GM23248 (cell line): ENCODE results near the gene NTNG2. TPM values are rescaled to one million over a fixed set of nuclear protein-coding genes. Genes with fewer than 3 reads are reported as not detected.

Source experiments
- DNase-seq: peaks from one replicate; pipeline ENCODE4 v3.0.0-alpha.2; 2015
- H2AFZ ChIP-seq: fragments of 200-600 bp; sonication (generic); 2 replicates; pipeline ENCODE4 v1.6.1; 2016; ENCODE audit warnings: antibody characterized with exemption
- H3F3A ChIP-seq: fragments of 200-600 bp; sonication (generic); 2 replicates; pipeline ENCODE4 v1.6.1; 2016; ENCODE audit warnings: mild to moderate bottlenecking, antibody characterized with exemption, mixed run types; ENCODE audit not compliant: insufficient read depth
- H3K27ac ChIP-seq: fragments of 200-600 bp; sonication (generic); 2 replicates; pipeline ENCODE4 v1.5.1; 2016; ENCODE audit warnings: mild to moderate bottlenecking
- H3K27me3 ChIP-seq: fragments of 200-600 bp; sonication (generic); replicated peaks from 2 replicates; pipeline ENCODE4 v1.6.1; 2016; ENCODE audit warnings: mild to moderate bottlenecking; ENCODE audit not compliant: insufficient read depth
- H3K36me3 ChIP-seq: fragments of 200-600 bp; sonication (generic); 2 replicates; pipeline ENCODE4 v1.6.1; 2016; ENCODE audit warnings: low read depth, mild to moderate bottlenecking
- H3K4me1 ChIP-seq: fragments of 200-600 bp; sonication (generic); 2 replicates; pipeline ENCODE4 v1.6.1; 2016; ENCODE audit warnings: mild to moderate bottlenecking; ENCODE audit not compliant: insufficient read depth
- H3K4me2 ChIP-seq: fragments of 200-600 bp; sonication (generic); one replicate; pipeline ENCODE4 v1.6.1; 2016; ENCODE audit warnings: mild to moderate bottlenecking; ENCODE audit not compliant: unreplicated experiment
- H3K4me3 ChIP-seq: fragments of 200-600 bp; sonication (generic); 2 replicates; pipeline ENCODE4 v1.5.1; 2016; ENCODE audit warnings: mild to moderate bottlenecking
- H3K79me2 ChIP-seq: fragments of 200-600 bp; sonication (generic); 2 replicates; pipeline ENCODE4 v1.6.1; 2016; ENCODE audit warnings: mild to moderate bottlenecking; ENCODE audit not compliant: insufficient read depth
- H3K9ac ChIP-seq: fragments of 200-600 bp; sonication (generic); 2 replicates; pipeline ENCODE4 v1.6.1; 2016; ENCODE audit warnings: mild to moderate bottlenecking
- H3K9me2 ChIP-seq: fragments of 200-600 bp; sonication (generic); 2 replicates; pipeline ENCODE4 v1.6.1; 2016; ENCODE audit warnings: mixed run types, mild to moderate bottlenecking, moderate library complexity; ENCODE audit not compliant: insufficient read depth
- H3K9me3 ChIP-seq: fragments of 200-600 bp; sonication (generic); one replicate; pipeline ENCODE4 v1.6.1; 2017; ENCODE audit warnings: low read depth
- H4K20me1 ChIP-seq: fragments of 200-600 bp; sonication (generic); 2 replicates; pipeline ENCODE4 v1.6.0; 2016; ENCODE audit not compliant: insufficient read depth
- EZH2 ChIP-seq: fragments of 200-600 bp; sonication (generic); IDR thresholded peaks from 2 replicates; pipeline ENCODE4 v1.6.1; 2018; ENCODE audit warnings: antibody characterized with exemption, mild to moderate bottlenecking; ENCODE audit not compliant: insufficient read depth, poor library complexity, severe bottlenecking
- EZH2phosphoT487 ChIP-seq: fragments of 200-600 bp; sonication (generic); IDR thresholded peaks from 2 replicates; pipeline ENCODE4 v1.6.1; 2018; ENCODE audit warnings: antibody characterized with exemption, moderate library complexity, mild to moderate bottlenecking, low read depth; ENCODE audit not compliant: insufficient read depth
- WGBS, 2 experiments: methylation state at CpG; one replicate each; pipeline ENCODE4 v1.1.6; 2015 to 2017; ENCODE audit warnings: low lambda C conversion rate in 2 of 2, low coverage in 1 of 2; ENCODE audit errors: missing lambda C conversion rate in 2 of 2; 5-methylcytosine and 5-hydroxymethylcytosine counted together
- in situ Hi-C: fragments of 300-500 bp; cut with MboI; formaldehyde crosslinking; loops from 2 replicates; pipeline ENCODE4 v1.15.0; 2020
- polyA plus RNA-seq: library from polyadenylated mRNA; unstranded; fragments of >200 nt; fragmentation: Nextera tagmentation; extraction: Ambion mirVana; gene quantifications from 2 replicates; pipeline ENCODE4 v1.2.1, GENCODE V29; 2016
- total RNA-seq: library from RNA; depleted of rRNA; stranded (reverse); fragments of >200 nt; shearing (Covaris generic); gene quantifications from 2 replicates; pipeline ENCODE4 v1.2.3, GENCODE V29; 2014

Gene NTNG2
- total and polyA plus RNA-seq, 2 experiments from 2014 or later: 0.13 to 1.5 TPM

GRCh38 chr9:132194508-132194907, 32.6 kb downstream of the NTNG2 start:
- H3K4me1 ChIP-seq: no peaks in the 10 kb centered on the region
- H2AFZ ChIP-seq: no peak overlapping the region
- no peaks in the 10 kb centered on the region for H3K36me3 ChIP-seq
- no peaks in the 10 kb centered on the region for H3K9me2 ChIP-seq
- no peaks in the 10 kb centered on the region for H3K79me2 ChIP-seq
- H3K27me3 ChIP-seq: no peaks in the 10 kb centered on the region; the same call in none of the 2 replicates
- H3K4me3 ChIP-seq: no peak overlapping the region
- H3K9me3 ChIP-seq: no peaks in the 10 kb centered on the region
- no peak overlapping the region for H3K27ac ChIP-seq
- H3K9ac ChIP-seq: no peak overlapping the region
- in situ Hi-C loops: no loop called here
- TF ChIP-seq EZH2: no peak
- TF ChIP-seq EZH2phosphoT487: no peak
- no peak for DNase-seq
- 72% methylated on average over 7 to 8 of the region's 8 CpGs for WGBS, 2 experiments
- no peaks in the 10 kb centered on the region for H3F3A ChIP-seq
- H3K4me2 ChIP-seq: no peak overlapping the region
- H4K20me1 ChIP-seq: no peaks in the 10 kb centered on the region

- no peak overlapping the region for H3K9ac ChIP-seq
- H3K9me3 ChIP-seq: no peaks in the 10 kb centered on the region
- H3K27me3 ChIP-seq: peaks cover 17% of the 10 kb centered on the region
- in situ Hi-C loops: no loop called here
- no peak overlapping the region for H3K27ac ChIP-seq
- H2AFZ ChIP-seq: no peak overlapping the region
- H3K79me2 ChIP-seq: no peaks in the 10 kb centered on the region
- WGBS, 2 experiments: 75 to 87% methylated on average over 6 of the region's 6 CpGs
- no peaks in the 10 kb centered on the region for H3K9me2 ChIP-seq
- H3K4me2 ChIP-seq: no peak overlapping the region
- no peak for TF ChIP-seq EZH2phosphoT487
- TF ChIP-seq EZH2: no peak
- no peaks in the 10 kb centered on the region for H4K20me1 ChIP-seq
- no peaks in the 10 kb centered on the region for H3K36me3 ChIP-seq
- no peaks in the 10 kb centered on the region for H3K4me1 ChIP-seq
- H3K4me3 ChIP-seq: no peak overlapping the region
- no peaks in the 10 kb centered on the region for H3F3A ChIP-seq
- DNase-seq: no peak
Observed at GRCh38 chr9:132197315-132197714, 35.5 kb downstream of the NTNG2 start.

GRCh38 chr9:132197856-132198550, 36.1 kb downstream of the NTNG2 start:
- WGBS, 2 experiments: 92% methylated on average over 53 to 58 of the region's 58 CpGs
- H3K9me2 ChIP-seq: no peaks in the 10 kb centered on the region
- in situ Hi-C loops: no loop called here
- no peak overlapping the region for H3K4me3 ChIP-seq
- no peaks in the 10 kb centered on the region for H3K9me3 ChIP-seq
- no peak for DNase-seq
- no peaks in the 10 kb centered on the region for H3K4me1 ChIP-seq
- peaks cover 21% of the 10 kb centered on the region for H3K27me3 ChIP-seq
- no peaks in the 10 kb centered on the region for H3K79me2 ChIP-seq
- TF ChIP-seq EZH2 (no peak), EZH2phosphoT487 (no peak)
- no peaks in the 10 kb centered on the region for H3K36me3 ChIP-seq
- no peak overlapping the region for H3K9ac ChIP-seq
- no peak overlapping the region for H2AFZ ChIP-seq
- no peaks in the 10 kb centered on the region for H4K20me1 ChIP-seq
- H3K4me2 ChIP-seq: no peak overlapping the region
- no peaks in the 10 kb centered on the region for H3F3A ChIP-seq
- H3K27ac ChIP-seq: no peak overlapping the region

GRCh38 chr9:132199056-132199455, 37.2 kb downstream of the NTNG2 start:
- no peaks in the 10 kb centered on the region for H3F3A ChIP-seq
- no peak overlapping the region for H3K4me2 ChIP-seq
- peaks cover 25% of the 10 kb centered on the region for H3K27me3 ChIP-seq
- H3K9me2 ChIP-seq: no peaks in the 10 kb centered on the region
- H3K36me3 ChIP-seq: no peaks in the 10 kb centered on the region
- H3K4me3 ChIP-seq: no peak overlapping the region
- H3K79me2 ChIP-seq: no peaks in the 10 kb centered on the region
- DNase-seq: no peak
- in situ Hi-C loops: no loop called here
- 93 to 98% methylated on average over 4 of the region's 4 CpGs for WGBS, 2 experiments
- no peak overlapping the region for H3K9ac ChIP-seq
- no peak overlapping the region for H2AFZ ChIP-seq
- no peaks in the 10 kb centered on the region for H3K9me3 ChIP-seq
- no peak overlapping the region for H3K27ac ChIP-seq
- no peaks in the 10 kb centered on the region for H4K20me1 ChIP-seq
- TF ChIP-seq EZH2phosphoT487 (no peak), EZH2 (no peak)
- no peaks in the 10 kb centered on the region for H3K4me1 ChIP-seq

- no peak overlapping the region for H3K4me2 ChIP-seq
- H2AFZ ChIP-seq: no peak overlapping the region
- H4K20me1 ChIP-seq: no peaks in the 10 kb centered on the region
- no peaks in the 10 kb centered on the region for H3K9me2 ChIP-seq
- no peak overlapping the region for H3K27ac ChIP-seq
- TF ChIP-seq EZH2: no peak
- no peak for TF ChIP-seq EZH2phosphoT487
- no peak overlapping the region for H3K9ac ChIP-seq
- peaks cover 25% of the 10 kb centered on the region for H3K27me3 ChIP-seq
- in situ Hi-C loops: no loop called here
- no peaks in the 10 kb centered on the region for H3F3A ChIP-seq
- H3K79me2 ChIP-seq: no peaks in the 10 kb centered on the region
- whole genome bisulfite sequencing, 2 experiments: 54 to 70% methylated on average over 4 of the region's 4 CpGs
- H3K4me1 ChIP-seq: no peaks in the 10 kb centered on the region
- no peak overlapping the region for H3K4me3 ChIP-seq
- DNase-seq: no peak
- no peaks in the 10 kb centered on the region for H3K36me3 ChIP-seq
- no peaks in the 10 kb centered on the region for H3K9me3 ChIP-seq
Observed at GRCh38 chr9:132200706-132201105, 38.8 kb downstream of the NTNG2 start.
